Activated CD4-positive, CD25-positive, alpha-beta regulatory T cell (primary cell): ENCODE measurements around the gene PLXNA3.
A peak's percentile ranks its signal among the peaks of the same experiment; 100 is the strongest.

Source experiments
- DNase-seq, 4 experiments: peaks; one replicate each; lab custom pipeline; 2025; lab: John Stamatoyannopoulos, UW

PLXNA3 gene

GRCh38 chrX:154458116-154458953, at the start of gene PLXNA3:
Gene PLXNA3 (plus strand): TSS chrX:154458281. CDS start chrX:154460184, 1,903 bp downstream.
- peak; percentile 12 to 64 (median 48) for DNase-seq

GRCh38 chrX:154408659-154409221, 49.3 kb upstream of the PLXNA3 start:
- DNase-seq: no peak

- no peak for DNase-seq
These were observed 48.7 kb upstream of the PLXNA3 start, which contains the start of gene DNASE1L1 for GRCh38 chrX:154409222-154409871. Gene DNASE1L1 (minus strand): TSS chrX:154409254. CDS start chrX:154405568, 3,686 bp downstream.

GRCh38 chrX:154411981-154412340, 46.1 kb upstream of the PLXNA3 start:
- peak in 1 of 4 experiments; percentile 30 for DNase-seq

- peak in 1 of 4 experiments; percentile 14 for DNase-seq
These were observed 45.6 kb upstream of the PLXNA3 start for GRCh38 chrX:154412468-154412867.

- no peak for DNase-seq
These were observed 44.9 kb upstream of the PLXNA3 start for GRCh38 chrX:154413142-154413541.

- DNase-seq: no peak
These were observed 40.9 kb upstream of the PLXNA3 start for GRCh38 chrX:154417157-154417556.

- no peak for DNase-seq
These were observed 38.9 kb upstream of the PLXNA3 start for GRCh38 chrX:154419189-154419588.

GRCh38 chrX:154419688-154420401, 38.2 kb upstream of the PLXNA3 start:
- DNase-seq: no peak

GRCh38 chrX:154420402-154420756, 37.7 kb upstream of the PLXNA3 start:
- DNase-seq: no peak

GRCh38 chrX:154426916-154427770, 30.9 kb upstream of the PLXNA3 start:
- DNase-seq: no peak

- DNase-seq: peak; percentile 62 to 79 (median 72)
These were observed 29.6 kb upstream of the PLXNA3 start, which contains the start of gene ATP6AP1 for GRCh38 chrX:154428176-154429171. Gene ATP6AP1 (plus strand): TSS chrX:154428677. CDS start chrX:154428693, 16 bp downstream.

- no peak for DNase-seq
These were observed 28.4 kb upstream of the PLXNA3 start for GRCh38 chrX:154429711-154430110.

- DNase-seq: no peak
These were observed 27.6 kb upstream of the PLXNA3 start for GRCh38 chrX:154430479-154430878.

- no peak for DNase-seq
These were observed 27.2 kb upstream of the PLXNA3 start for GRCh38 chrX:154430916-154431315.

- no peak for DNase-seq
These were observed 26.7 kb upstream of the PLXNA3 start for GRCh38 chrX:154431341-154431740.

GRCh38 chrX:154432210-154432609, 25.9 kb upstream of the PLXNA3 start:
- no peak for DNase-seq

GRCh38 chrX:154433605-154434004, 24.5 kb upstream of the PLXNA3 start:
- DNase-seq: no peak

GRCh38 chrX:154434394-154435168, 23.5 kb upstream of the PLXNA3 start:
- DNase-seq: no peak
